OCI-LY1 (cell line): ENCODE results near the gene ENDOV.

Experiments used
- H2AFZ ChIP-seq: fragments of 200-600 bp; sonication (generic), shearing (Covaris generic); 2 replicates; pipeline ENCODE4 v1.6.0; 2014; ENCODE audit warnings: antibody characterized with exemption, mild to moderate bottlenecking, low read length
- H3F3A ChIP-seq: fragments of 200-600 bp; sonication (generic), shearing (Covaris generic); 2 replicates; pipeline ENCODE4 v1.6.0; 2014; ENCODE audit warnings: mild to moderate bottlenecking, antibody characterized with exemption, low read length, moderate library complexity; ENCODE audit not compliant: insufficient read depth
- H3K27ac ChIP-seq: fragments of 200-600 bp; sonication (generic); 2 replicates; pipeline ENCODE4 v1.5.1; 2014; ENCODE audit warnings: low read length, mixed run types, mild to moderate bottlenecking, low read depth; ENCODE audit not compliant: poor library complexity, severe bottlenecking
- H3K27me3 ChIP-seq: fragments of 200-600 bp; sonication (generic); 2 replicates; pipeline ENCODE4 v1.6.0; 2014; ENCODE audit warnings: antibody characterized with exemption, mild to moderate bottlenecking, low read length, moderate library complexity; ENCODE audit not compliant: insufficient read depth
- H3K36me3 ChIP-seq: fragments of 200-600 bp; sonication (generic); 2 replicates; pipeline ENCODE4 v1.6.1; 2014; ENCODE audit warnings: mild to moderate bottlenecking, antibody characterized with exemption, low read length, moderate library complexity, mixed read lengths; ENCODE audit not compliant: insufficient read depth
- H3K4me1 ChIP-seq: fragments of 200-600 bp; sonication (generic); 2 replicates; pipeline ENCODE4 v1.5.1; 2014; ENCODE audit warnings: mild to moderate bottlenecking, low read length, moderate library complexity; ENCODE audit not compliant: insufficient read depth, severe bottlenecking
- H3K4me2 ChIP-seq: fragments of 200-600 bp; sonication (generic), shearing (Covaris generic); 2 replicates; pipeline ENCODE4 v1.6.1; 2014; ENCODE audit warnings: low read length
- H3K4me3 ChIP-seq: fragments of 200-600 bp; sonication (generic); 2 replicates; pipeline ENCODE4 v1.5.1; 2014; ENCODE audit warnings: low read length, low read depth, mild to moderate bottlenecking, mixed read lengths; ENCODE audit not compliant: poor library complexity, severe bottlenecking
- H3K79me2 ChIP-seq: fragments of 200-600 bp; shearing (Covaris generic); 2 replicates; pipeline ENCODE4 v1.6.1; 2016; ENCODE audit warnings: mixed run types, low read length, mixed read lengths; ENCODE audit not compliant: insufficient read depth
- H3K9ac ChIP-seq: fragments of 200-600 bp; sonication (generic), shearing (Covaris generic); 2 replicates; pipeline ENCODE4 v1.6.1; 2014; ENCODE audit warnings: mild to moderate bottlenecking, low read length, mixed read lengths
- H3K9me2 ChIP-seq: fragments of 200-600 bp; sonication (generic), shearing (Covaris generic); 2 replicates; pipeline ENCODE4 v1.6.1; 2014; ENCODE audit warnings: low read depth, mild to moderate bottlenecking, low read length, mixed read lengths
- H3K9me3 ChIP-seq: fragments of 200-600 bp; shearing (Covaris generic); 2 replicates; pipeline ENCODE4 v1.6.1; 2014; ENCODE audit warnings: low read length, mixed read lengths
- H4K20me1 ChIP-seq: fragments of 200-600 bp; sonication (generic), shearing (Covaris generic); 2 replicates; pipeline ENCODE4 v1.6.0; 2016; ENCODE audit warnings: mild to moderate bottlenecking, low read length; ENCODE audit not compliant: insufficient read depth
- EZH2 ChIP-seq: fragments of 200-600 bp; sonication (generic), shearing (Covaris generic); IDR thresholded peaks from 2 replicates; pipeline ENCODE4 v1.8.0; 2017; ENCODE audit warnings: borderline replicate concordance, mixed run types, mild to moderate bottlenecking, antibody characterized with exemption, low read length, moderate library complexity, mixed read lengths
- TF ChIP-seq, protein P1 (sequence below): fragments of 200-600 bp; sonication (generic), shearing (Covaris generic); IDR thresholded peaks from 2 replicates; pipeline ENCODE4 v1.5.1; 2017; ENCODE audit warnings: mild to moderate bottlenecking, antibody characterized with exemption, low read length, moderate library complexity, mixed read lengths

ENDOV gene

DNA sequence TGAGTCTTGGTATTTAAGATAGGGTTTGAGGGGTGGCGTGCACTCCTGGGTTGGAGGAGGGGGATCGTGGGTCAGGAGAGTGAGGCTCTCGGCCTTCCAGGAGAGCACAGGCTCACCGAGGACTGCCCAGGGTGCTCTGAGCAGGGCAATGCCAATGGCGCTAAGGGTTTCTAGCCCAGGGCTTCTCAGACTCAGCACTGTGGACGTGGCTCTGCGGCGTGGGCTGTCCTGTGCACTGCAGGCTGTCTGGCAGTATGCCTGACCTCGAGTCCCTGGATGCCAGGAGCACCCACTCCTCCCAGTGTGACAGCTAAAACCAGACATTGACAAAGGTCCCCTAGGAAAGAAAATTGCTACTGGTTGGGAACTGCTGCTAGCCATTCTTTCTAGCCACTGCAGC is 37.2 kb upstream of the ENDOV start:
- H3K9me3 ChIP-seq = no peaks in the 10 kb centered on the region
- no peak for TF ChIP-seq EZH2
- TF ChIP-seq, protein P1, sequence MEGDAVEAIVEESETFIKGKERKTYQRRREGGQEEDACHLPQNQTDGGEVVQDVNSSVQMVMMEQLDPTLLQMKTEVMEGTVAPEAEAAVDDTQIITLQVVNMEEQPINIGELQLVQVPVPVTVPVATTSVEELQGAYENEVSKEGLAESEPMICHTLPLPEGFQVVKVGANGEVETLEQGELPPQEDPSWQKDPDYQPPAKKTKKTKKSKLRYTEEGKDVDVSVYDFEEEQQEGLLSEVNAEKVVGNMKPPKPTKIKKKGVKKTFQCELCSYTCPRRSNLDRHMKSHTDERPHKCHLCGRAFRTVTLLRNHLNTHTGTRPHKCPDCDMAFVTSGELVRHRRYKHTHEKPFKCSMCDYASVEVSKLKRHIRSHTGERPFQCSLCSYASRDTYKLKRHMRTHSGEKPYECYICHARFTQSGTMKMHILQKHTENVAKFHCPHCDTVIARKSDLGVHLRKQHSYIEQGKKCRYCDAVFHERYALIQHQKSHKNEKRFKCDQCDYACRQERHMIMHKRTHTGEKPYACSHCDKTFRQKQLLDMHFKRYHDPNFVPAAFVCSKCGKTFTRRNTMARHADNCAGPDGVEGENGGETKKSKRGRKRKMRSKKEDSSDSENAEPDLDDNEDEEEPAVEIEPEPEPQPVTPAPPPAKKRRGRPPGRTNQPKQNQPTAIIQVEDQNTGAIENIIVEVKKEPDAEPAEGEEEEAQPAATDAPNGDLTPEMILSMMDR = no peak
- no peak overlapping the region for H3K4me3 ChIP-seq
- H3K27me3 ChIP-seq = no peaks in the 10 kb centered on the region
- H3K9ac ChIP-seq = no peak overlapping the region
- H3K4me1 ChIP-seq = no peaks in the 10 kb centered on the region
- H3K79me2 ChIP-seq = no peaks in the 10 kb centered on the region
- no peak overlapping the region for H2AFZ ChIP-seq
- H3K4me2 ChIP-seq = no peak overlapping the region
- no peaks in the 10 kb centered on the region for H3K9me2 ChIP-seq
- H3K27ac ChIP-seq = no peak overlapping the region
- H3F3A ChIP-seq = no peaks in the 10 kb centered on the region
- H4K20me1 ChIP-seq = no peaks in the 10 kb centered on the region
- peaks cover 21% of the 10 kb centered on the region for H3K36me3 ChIP-seq

GRCh38 chr17:80379348-80379747 is 35.6 kb upstream of the ENDOV start:
- Histone ChIP-seq H3K4me2 (no peak overlapping the region), H3K4me3 (no peak overlapping the region), H3F3A (no peaks in the 10 kb centered on the region), H3K9me2 (no peaks in the 10 kb centered on the region), H3K9ac (no peak overlapping the region), H3K27ac (no peak overlapping the region), H3K27me3 (no peaks in the 10 kb centered on the region), H3K4me1 (no peaks in the 10 kb centered on the region), H4K20me1 (no peaks in the 10 kb centered on the region), H2AFZ (no peak overlapping the region), H3K79me2 (no peaks in the 10 kb centered on the region), H3K36me3 (peaks cover 16% of the 10 kb centered on the region), H3K9me3 (no peaks in the 10 kb centered on the region)
- no peak for TF ChIP-seq EZH2
- TF ChIP-seq, protein P1 = no peak

- H2AFZ ChIP-seq = no peak overlapping the region
- TF ChIP-seq, protein P1 = no peak
- no peak for TF ChIP-seq EZH2
- no peak overlapping the region for H3K27ac ChIP-seq
- H3K9me3 ChIP-seq = no peaks in the 10 kb centered on the region
- no peak overlapping the region for H3K4me2 ChIP-seq
- no peaks in the 10 kb centered on the region for H3K27me3 ChIP-seq
- no peaks in the 10 kb centered on the region for H3K4me1 ChIP-seq
- H3K36me3 ChIP-seq = peaks cover 14% of the 10 kb centered on the region; the same call in 1 of the 2 replicates
- H3K79me2 ChIP-seq = no peaks in the 10 kb centered on the region
- no peaks in the 10 kb centered on the region for H4K20me1 ChIP-seq
- no peak overlapping the region for H3K4me3 ChIP-seq
- no peak overlapping the region for H3K9ac ChIP-seq
- H3K9me2 ChIP-seq = no peaks in the 10 kb centered on the region
- H3F3A ChIP-seq = no peaks in the 10 kb centered on the region
These were observed 34.9 kb upstream of the ENDOV start for GRCh38 chr17:80380068-80380467.
